OCI-LY7 (cell line): ENCODE results near the gene VPS4A. TPM values are rescaled to one million over a fixed set of nuclear protein-coding genes. Genes with fewer than 3 reads are reported as not detected.

ENCODE experiments used
- BruUV-seq: library from RNA; stranded (reverse); fragments of 400-500 nt; replicated peaks from 2 replicates; lab custom pipeline; 2021; lab: Mats Ljungman, UMichigan
- CTCF ChIA-PET: fragments of 300-600 bp; sonication (Branson Sonifier 250); formaldehyde crosslinking; loops from one replicate; lab custom pipeline; 2022; ENCODE audit warnings: antibody characterized with exemption; ENCODE audit not compliant: unreplicated experiment; lab: Charles Lee
- POLR2A ChIA-PET: fragments of 300-600 bp; sonication (Branson Sonifier 250); formaldehyde crosslinking; loops from one replicate; lab custom pipeline; 2022; ENCODE audit warnings: antibody characterized with exemption; lab: Charles Lee
- DNase-seq: peaks from one replicate; pipeline ENCODE4 v3.0.0-alpha.2; 2015; ENCODE audit warnings: low spot score
- H2AFZ ChIP-seq: fragments of 200-600 bp; sonication (generic), shearing (Covaris generic); 2 replicates; pipeline ENCODE4 v1.6.1; 2014; ENCODE audit warnings: mild to moderate bottlenecking, antibody characterized with exemption, low read length, moderate library complexity
- H3K27ac ChIP-seq: fragments of 200-600 bp; sonication (generic); 2 replicates; pipeline ENCODE4 v1.5.1; 2014; ENCODE audit warnings: mixed run types, low read depth, mild to moderate bottlenecking, moderate library complexity, low read length, inconsistent platforms; ENCODE audit not compliant: poor library complexity, severe bottlenecking
- H3K36me3 ChIP-seq: fragments of 200-600 bp; sonication (generic); 2 replicates; pipeline ENCODE4 v1.6.1; 2014; ENCODE audit warnings: mild to moderate bottlenecking, antibody characterized with exemption, low read length, moderate library complexity, mixed read lengths; ENCODE audit not compliant: insufficient read depth
- H3K4me1 ChIP-seq: fragments of 200-600 bp; sonication (generic); 2 replicates; pipeline ENCODE4 v1.5.1; 2014; ENCODE audit warnings: mild to moderate bottlenecking, low read length; ENCODE audit not compliant: insufficient read depth, poor library complexity, severe bottlenecking
- H3K4me2 ChIP-seq: fragments of 200-600 bp; sonication (generic); 2 replicates; pipeline ENCODE4 v1.6.1; 2014; ENCODE audit warnings: mild to moderate bottlenecking, low read length
- H3K4me3 ChIP-seq: fragments of 200-600 bp; sonication (generic); 2 replicates; pipeline ENCODE4 v1.5.1; 2014; ENCODE audit warnings: mild to moderate bottlenecking, low read depth, low read length; ENCODE audit not compliant: poor library complexity, severe bottlenecking
- H3K79me2 ChIP-seq: fragments of 200-600 bp; sonication (generic); 2 replicates; pipeline ENCODE4 v1.6.1; 2016; ENCODE audit warnings: low read depth, mild to moderate bottlenecking, low read length, moderate library complexity, mixed read lengths; ENCODE audit not compliant: insufficient read depth
- H3K9me2 ChIP-seq: fragments of 200-600 bp; sonication (generic); 2 replicates; pipeline ENCODE4 v1.6.1; 2016; ENCODE audit warnings: mild to moderate bottlenecking, low read length, mixed read lengths; ENCODE audit not compliant: insufficient read depth
- H3K9me3 ChIP-seq: fragments of 200-600 bp; sonication (generic); 2 replicates; pipeline ENCODE4 v1.6.1; 2014; ENCODE audit warnings: mild to moderate bottlenecking, mixed run types, low read length, mixed read lengths
- H4K20me1 ChIP-seq: fragments of 200-600 bp; sonication (generic); 2 replicates; pipeline ENCODE4 v1.6.1; 2014; ENCODE audit warnings: mild to moderate bottlenecking, antibody characterized with exemption, low read length, moderate library complexity, mixed read lengths; ENCODE audit not compliant: insufficient read depth
- CTCF ChIP-seq: fragments of 200-600 bp; sonication (generic); conservative IDR thresholded peaks from 2 replicates; pipeline ENCODE4 v1.5.1; 2014; ENCODE audit warnings: mild to moderate bottlenecking, antibody characterized with exemption, low read length, moderate library complexity, mixed read lengths
- EZH2phosphoT487 ChIP-seq: fragments of 200-600 bp; sonication (generic); IDR thresholded peaks from 2 replicates; pipeline ENCODE4 v1.6.1; 2018; ENCODE audit warnings: low read depth, borderline replicate concordance, mild to moderate bottlenecking, mixed run types, antibody characterized with exemption, low read length, moderate library complexity, mixed read lengths
- intact Hi-C: fragments of 100-400 bp; cut with micrococcal nuclease; formaldehyde crosslinking; loops from one replicate; pipeline ENCODE4 v1.10.0; 2022; ENCODE audit not compliant: unreplicated experiment
- total RNA-seq, 2 experiments: library from RNA; depleted of rRNA in 1 of 2; stranded (reverse); fragments of >200 nt in 1 of 2; shearing (Covaris generic) in 1 of 2; gene quantifications; 2 replicates each; pipeline ENCODE4 v1.2.3, GENCODE V29; 2014 to 2022

The VPS4A gene
- total RNA-seq, 2 experiments from 2014 or later: 33.3 to 33.7 TPM

GRCh38 chr16:69298261-69298660, 12.9 kb upstream of the VPS4A start:
- no peak overlapping the region for H3K4me3 ChIP-seq
- intact Hi-C loops: no loop called here
- H3K27ac ChIP-seq: no peak overlapping the region
- peaks cover 4% of the 10 kb centered on the region for H3K4me1 ChIP-seq
- ChIA-PET POLR2A (no interaction called here), CTCF (no interaction called here)
- H3K4me2 ChIP-seq: no peak overlapping the region
- H3K9me2 ChIP-seq: no peaks in the 10 kb centered on the region
- peaks cover 18% of the 10 kb centered on the region; the same call in 1 of the 2 replicates for H3K36me3 ChIP-seq
- H3K79me2 ChIP-seq: no peaks in the 10 kb centered on the region
- BruUV-seq: no TSS peak
- no peak overlapping the region for H2AFZ ChIP-seq
- DNase-seq: no peak
- no peaks in the 10 kb centered on the region for H3K9me3 ChIP-seq
- TF ChIP-seq EZH2phosphoT487: no peak
- no peak for TF ChIP-seq CTCF
- no peaks in the 10 kb centered on the region for H4K20me1 ChIP-seq

GRCh38 chr16:69301187-69301586, 10.0 kb upstream of the VPS4A start:
- Histone ChIP-seq H3K4me3 (no peak overlapping the region), H2AFZ (no peak overlapping the region), H3K79me2 (no peaks in the 10 kb centered on the region), H3K9me2 (no peaks in the 10 kb centered on the region), H3K4me1 (peaks cover 4% of the 10 kb centered on the region), H3K27ac (no peak overlapping the region), H3K4me2 (no peak overlapping the region), H4K20me1 (no peaks in the 10 kb centered on the region), H3K36me3 (peaks cover 24% of the 10 kb centered on the region; the same call in 1 of the 2 replicates), H3K9me3 (no peaks in the 10 kb centered on the region)
- no peak for TF ChIP-seq EZH2phosphoT487
- TF ChIP-seq CTCF: no peak
- DNase-seq: no peak
- POLR2A ChIA-PET: no interaction called here
- CTCF ChIA-PET: no interaction called here
- no TSS peak for BruUV-seq
- intact Hi-C loops: no loop called here

- Histone ChIP-seq H2AFZ (no peak overlapping the region), H3K36me3 (peaks cover 24% of the 10 kb centered on the region; the same call in 1 of the 2 replicates), H3K79me2 (no peaks in the 10 kb centered on the region), H3K9me2 (no peaks in the 10 kb centered on the region), H4K20me1 (no peaks in the 10 kb centered on the region), H3K4me3 (no peak overlapping the region), H3K9me3 (no peaks in the 10 kb centered on the region), H3K27ac (no peak overlapping the region), H3K4me1 (peaks cover 4% of the 10 kb centered on the region), H3K4me2 (no peak overlapping the region)
- intact Hi-C loops: no loop called here
- ChIA-PET POLR2A (interaction anchor here (0.6 to 0.7 kb wide), 2 partner anchors 9 to 71 kb away, joined by 3 read pairs; partner anchors contain the start of gene VPS4A), CTCF (no interaction called here)
- no peak for DNase-seq
- TF ChIP-seq CTCF: no peak
- TF ChIP-seq EZH2phosphoT487: no peak
- BruUV-seq: no TSS peak
Observed at GRCh38 chr16:69301861-69302260, 9.3 kb upstream of the VPS4A start.
